ENCODE results near the gene SIGLEC6.

The SIGLEC6 gene

DNA sequence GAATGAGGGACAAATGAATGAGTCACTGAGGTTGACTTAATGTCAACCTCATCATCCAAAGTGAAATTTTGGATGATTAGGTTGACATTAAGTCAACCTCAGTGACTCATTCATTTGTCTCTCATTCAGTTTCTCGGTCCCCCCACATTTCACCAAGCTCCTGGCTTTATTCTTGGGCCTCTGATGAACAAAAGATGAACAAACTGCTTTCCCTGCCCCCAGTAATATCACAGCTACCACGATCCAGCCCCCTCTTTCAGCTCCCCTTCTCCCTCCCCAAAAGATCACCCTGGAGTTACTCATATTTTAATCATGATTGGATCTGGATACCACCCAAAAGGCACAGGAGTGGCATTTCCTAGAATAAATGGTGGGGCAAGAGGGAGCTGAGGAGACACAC is 42.4 kb downstream of the SIGLEC6 start:
- TF ChIP-seq, protein P1, sequence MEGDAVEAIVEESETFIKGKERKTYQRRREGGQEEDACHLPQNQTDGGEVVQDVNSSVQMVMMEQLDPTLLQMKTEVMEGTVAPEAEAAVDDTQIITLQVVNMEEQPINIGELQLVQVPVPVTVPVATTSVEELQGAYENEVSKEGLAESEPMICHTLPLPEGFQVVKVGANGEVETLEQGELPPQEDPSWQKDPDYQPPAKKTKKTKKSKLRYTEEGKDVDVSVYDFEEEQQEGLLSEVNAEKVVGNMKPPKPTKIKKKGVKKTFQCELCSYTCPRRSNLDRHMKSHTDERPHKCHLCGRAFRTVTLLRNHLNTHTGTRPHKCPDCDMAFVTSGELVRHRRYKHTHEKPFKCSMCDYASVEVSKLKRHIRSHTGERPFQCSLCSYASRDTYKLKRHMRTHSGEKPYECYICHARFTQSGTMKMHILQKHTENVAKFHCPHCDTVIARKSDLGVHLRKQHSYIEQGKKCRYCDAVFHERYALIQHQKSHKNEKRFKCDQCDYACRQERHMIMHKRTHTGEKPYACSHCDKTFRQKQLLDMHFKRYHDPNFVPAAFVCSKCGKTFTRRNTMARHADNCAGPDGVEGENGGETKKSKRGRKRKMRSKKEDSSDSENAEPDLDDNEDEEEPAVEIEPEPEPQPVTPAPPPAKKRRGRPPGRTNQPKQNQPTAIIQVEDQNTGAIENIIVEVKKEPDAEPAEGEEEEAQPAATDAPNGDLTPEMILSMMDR (IDR thresholded peaks at IDR 0.05) = no peak
- Histone ChIP-seq H3K9me3 (no peaks in the 10 kb centered on the region), H3K4me3 (ENCODE audit: low read depth in 1 of 2, low read length in 1 of 2) (no peak overlapping the region), H3K4me1 (ENCODE audit: control insufficient read depth in 1 of 2, insufficient read depth in 1 of 2, low read depth in 1 of 2, low read length in 1 of 2) (peaks cover 0 to 5% of the 10 kb centered on the region in 2 experiments), H3K27ac (no peak overlapping the region), H3K36me3 (no peaks in the 10 kb centered on the region), H3K27me3 (peaks cover 18% of the 10 kb centered on the region)

DNA sequence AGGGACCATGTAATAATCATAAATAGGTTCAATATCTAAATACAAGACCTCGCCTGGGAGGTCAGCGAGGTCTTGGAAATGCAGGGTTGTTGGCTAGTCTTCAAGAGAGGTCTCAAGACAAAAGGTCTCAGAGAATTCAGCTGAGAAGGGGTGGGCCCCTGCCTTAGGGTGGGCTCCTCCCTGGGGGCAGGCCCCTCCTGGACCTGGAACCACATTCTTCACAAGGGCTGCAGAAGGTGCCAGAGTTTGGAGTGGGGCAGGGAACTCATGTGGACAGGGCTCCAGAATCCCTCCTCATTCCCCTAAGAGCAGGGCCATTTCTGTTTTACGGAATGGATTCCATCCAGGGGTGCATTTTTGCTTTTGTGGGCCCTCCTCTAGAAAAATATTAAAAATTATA is 43.0 kb downstream of the SIGLEC6 start:
- no peaks in the 10 kb centered on the region for H3K36me3 ChIP-seq

DNA sequence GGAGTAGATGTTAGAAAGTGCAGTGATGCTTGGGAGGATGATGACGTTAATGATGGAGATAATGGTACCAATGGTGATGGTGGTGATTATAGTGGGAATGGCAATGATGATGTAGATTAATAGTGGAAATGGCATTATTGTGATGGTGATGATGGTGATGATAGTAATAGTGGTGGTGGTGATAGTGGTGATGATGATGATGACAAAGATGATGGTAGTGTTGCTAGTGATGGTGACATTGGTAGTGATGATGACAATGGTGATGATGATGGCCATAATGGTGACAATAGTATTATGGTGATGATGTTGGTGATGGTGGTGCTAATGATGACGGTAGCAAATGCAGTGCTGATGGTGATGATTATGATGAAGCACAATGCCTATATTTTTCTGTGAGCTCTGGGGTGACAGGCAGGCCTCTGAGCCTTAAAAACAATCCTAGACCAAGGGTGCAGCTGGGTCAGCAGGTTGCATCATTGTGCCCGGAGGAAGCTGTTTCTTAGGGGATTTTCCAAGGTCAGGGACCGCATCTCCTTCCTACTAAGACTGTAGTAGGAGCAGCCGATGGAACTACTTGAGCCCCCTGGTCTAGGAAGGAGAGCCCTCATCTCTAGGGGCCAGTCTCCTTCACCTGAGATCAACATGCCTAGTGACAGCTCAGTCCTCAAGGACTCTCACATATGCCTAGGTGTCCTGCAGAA is 45.4 kb downstream of the SIGLEC6 start:
- H3K4me3 ChIP-seq (ENCODE audit: low read depth in 1 of 2, low read length in 1 of 2) = no peak overlapping the region
- H3K27ac ChIP-seq = no peak overlapping the region
- H3K27me3 ChIP-seq = peaks cover 46% of the 10 kb centered on the region
- TF ChIP-seq, protein P1 (IDR thresholded peaks at IDR 0.05) = no peak
- no peaks in the 10 kb centered on the region for H3K9me3 ChIP-seq
- H3K36me3 ChIP-seq = no peaks in the 10 kb centered on the region
- no peaks in the 10 kb centered on the region for H3K4me1 ChIP-seq (ENCODE audit: control insufficient read depth in 1 of 2, insufficient read depth in 1 of 2, low read depth in 1 of 2, low read length in 1 of 2)

More for the DNA sequence above, 43.0 kb downstream of the SIGLEC6 start:
- H3K4me1 ChIP-seq (ENCODE audit: control insufficient read depth in 1 of 2, insufficient read depth in 1 of 2, low read depth in 1 of 2, low read length in 1 of 2) = peaks cover 0 to 2% of the 10 kb centered on the region in 2 experiments
- no peak overlapping the region for H3K27ac ChIP-seq
- peaks cover 23% of the 10 kb centered on the region for H3K27me3 ChIP-seq
- H3K4me3 ChIP-seq (ENCODE audit: low read depth in 1 of 2, low read length in 1 of 2) = no peak overlapping the region
- TF ChIP-seq, protein P1 (IDR thresholded peaks at IDR 0.05) = no peak
- H3K9me3 ChIP-seq = no peaks in the 10 kb centered on the region

DNA sequence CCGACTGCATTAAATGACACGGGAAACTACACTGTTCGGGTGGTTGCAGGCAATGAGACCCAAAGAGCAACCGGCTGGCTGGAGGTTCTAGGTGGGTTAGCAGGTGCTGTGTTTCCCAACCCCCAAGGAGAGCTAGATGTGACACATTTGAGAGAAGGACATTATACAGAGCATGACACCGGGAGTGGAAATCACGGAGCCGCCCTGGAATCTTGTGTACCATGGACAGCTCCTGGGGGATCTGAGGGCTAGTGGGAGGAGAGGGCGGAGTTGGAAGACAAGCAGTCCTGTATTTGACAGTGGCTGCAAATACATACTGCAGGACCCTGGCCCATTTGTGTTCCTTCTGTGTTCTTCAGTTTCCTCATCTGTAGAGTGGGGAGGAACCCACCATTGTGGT is 50.9 kb downstream of the SIGLEC6 start:
- peaks cover 4 to 7% of the 10 kb centered on the region in 2 experiments for H3K4me1 ChIP-seq (ENCODE audit: control insufficient read depth in 1 of 2, insufficient read depth in 1 of 2, low read depth in 1 of 2, low read length in 1 of 2)
- no peak overlapping the region for H3K27ac ChIP-seq
- TF ChIP-seq, protein P1 (IDR thresholded peaks at IDR 0.05) = no peak
- H3K9me3 ChIP-seq = no peaks in the 10 kb centered on the region
- H3K36me3 ChIP-seq = no peaks in the 10 kb centered on the region
- no peak overlapping the region for H3K4me3 ChIP-seq (ENCODE audit: low read depth in 1 of 2, low read length in 1 of 2)
- H3K27me3 ChIP-seq = peaks cover 67% of the 10 kb centered on the region

DNA sequence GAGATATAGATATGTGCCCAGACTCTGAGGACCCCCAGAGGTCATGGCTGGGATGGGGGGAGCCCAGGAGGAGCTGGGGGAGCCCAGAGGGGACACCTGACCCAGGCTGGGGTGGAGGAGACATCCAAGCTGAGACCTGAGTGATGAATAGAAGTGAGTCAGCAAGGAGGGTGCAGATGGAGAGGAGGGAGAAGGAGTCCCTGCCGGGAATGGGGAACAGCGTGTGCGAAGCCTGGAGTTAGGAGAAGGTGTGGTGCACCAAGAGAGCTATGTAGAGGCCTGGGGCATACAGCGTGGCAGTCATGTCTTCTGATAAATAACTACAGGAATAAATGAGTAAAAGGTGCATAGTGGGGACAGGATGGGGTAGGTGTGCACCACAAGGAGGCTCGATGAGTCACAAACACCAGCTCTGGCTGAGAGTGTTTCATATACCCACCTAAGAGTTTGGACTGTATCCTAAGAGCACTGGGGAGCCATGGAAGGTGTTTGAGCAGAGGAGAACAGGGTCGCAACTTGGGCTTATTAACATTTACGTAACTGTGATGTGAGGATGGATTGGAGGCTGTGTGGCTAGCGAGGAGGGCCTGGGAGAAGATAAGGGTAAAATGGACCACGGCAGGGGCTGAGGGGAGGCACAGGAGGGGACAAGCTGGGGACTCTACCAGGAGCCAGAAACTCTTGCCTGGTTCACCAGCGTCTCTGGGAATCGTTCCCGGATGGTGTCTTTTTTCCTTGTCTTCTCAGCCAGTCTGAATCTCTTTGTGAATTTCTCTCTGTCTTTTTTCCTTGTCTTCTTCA is 51.7 kb downstream of the SIGLEC6 start:
- Histone ChIP-seq H3K4me1 (ENCODE audit: control insufficient read depth in 1 of 2, insufficient read depth in 1 of 2, low read depth in 1 of 2, low read length in 1 of 2) (peaks cover 4 to 7% of the 10 kb centered on the region in 2 experiments), H3K36me3 (no peaks in the 10 kb centered on the region), H3K9me3 (no peaks in the 10 kb centered on the region), H3K27ac (no peak overlapping the region), H3K27me3 (peaks cover 59% of the 10 kb centered on the region), H3K4me3 (ENCODE audit: low read depth in 1 of 2, low read length in 1 of 2) (no peak overlapping the region)
- TF ChIP-seq, protein P1 (IDR thresholded peaks at IDR 0.05) = no peak

Data from neutrophil (primary cell).